ENCODE measurements around the gene SLC6A11.

DNA sequence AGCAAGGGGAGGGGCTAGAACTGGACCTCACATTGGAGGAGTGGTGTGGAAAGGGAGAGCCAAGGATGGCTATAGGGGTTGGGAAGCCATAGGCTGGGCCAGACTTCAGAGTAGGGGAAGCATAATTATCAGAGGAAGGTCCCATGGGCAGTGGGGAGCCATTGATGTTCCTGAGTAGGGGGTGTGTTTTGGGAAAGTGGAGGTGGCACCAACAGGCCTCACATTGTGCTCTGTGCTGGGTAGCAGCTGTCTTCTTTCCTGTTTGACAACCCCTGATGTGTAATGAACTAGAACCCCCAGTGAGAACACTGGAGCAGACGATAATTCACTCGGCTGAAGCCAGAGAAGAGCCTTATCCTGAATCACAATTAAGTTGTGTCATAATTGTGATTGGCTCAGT lies 41.2 kb downstream of the SLC6A11 start:
- TF ChIP-seq, protein P1, sequence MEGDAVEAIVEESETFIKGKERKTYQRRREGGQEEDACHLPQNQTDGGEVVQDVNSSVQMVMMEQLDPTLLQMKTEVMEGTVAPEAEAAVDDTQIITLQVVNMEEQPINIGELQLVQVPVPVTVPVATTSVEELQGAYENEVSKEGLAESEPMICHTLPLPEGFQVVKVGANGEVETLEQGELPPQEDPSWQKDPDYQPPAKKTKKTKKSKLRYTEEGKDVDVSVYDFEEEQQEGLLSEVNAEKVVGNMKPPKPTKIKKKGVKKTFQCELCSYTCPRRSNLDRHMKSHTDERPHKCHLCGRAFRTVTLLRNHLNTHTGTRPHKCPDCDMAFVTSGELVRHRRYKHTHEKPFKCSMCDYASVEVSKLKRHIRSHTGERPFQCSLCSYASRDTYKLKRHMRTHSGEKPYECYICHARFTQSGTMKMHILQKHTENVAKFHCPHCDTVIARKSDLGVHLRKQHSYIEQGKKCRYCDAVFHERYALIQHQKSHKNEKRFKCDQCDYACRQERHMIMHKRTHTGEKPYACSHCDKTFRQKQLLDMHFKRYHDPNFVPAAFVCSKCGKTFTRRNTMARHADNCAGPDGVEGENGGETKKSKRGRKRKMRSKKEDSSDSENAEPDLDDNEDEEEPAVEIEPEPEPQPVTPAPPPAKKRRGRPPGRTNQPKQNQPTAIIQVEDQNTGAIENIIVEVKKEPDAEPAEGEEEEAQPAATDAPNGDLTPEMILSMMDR (IDR thresholded peaks at IDR 0.05): no peak
- no peak for TF ChIP-seq POLR2A (IDR thresholded peaks at IDR 0.05)

Measured in lower leg skin (tissue), 3 donors.